Panc1 (cell line): Measurements from ENCODE around the gene RAMP1.

Source experiments
- CTCF ChIP-seq: fragments of 450-650 bp; IDR thresholded peaks from 2 replicates; pipeline ENCODE4 v1.5.1; 2017; ENCODE audit warnings: mild to moderate bottlenecking
- REST ChIP-seq, 2 experiments: IDR thresholded peaks; 2 replicates each; pipeline ENCODE4 v1.6.1; 2011 to 2012; ENCODE audit warnings: low read depth in 2 of 2, control low read depth in 1 of 2, low read length in 1 of 2, mild to moderate bottlenecking in 1 of 2, moderate library complexity in 1 of 2; ENCODE audit not compliant: insufficient read depth in 1 of 2
- SIN3A ChIP-seq: IDR thresholded peaks from 2 replicates; pipeline ENCODE4 v1.6.1; 2012; ENCODE audit warnings: low read depth, mild to moderate bottlenecking, low read length, moderate library complexity, borderline replicate concordance; ENCODE audit not compliant: insufficient read depth
- TCF7L2 ChIP-seq: IDR thresholded peaks from 2 replicates; pipeline ENCODE4 v1.6.1; 2011; ENCODE audit warnings: mild to moderate bottlenecking, low read depth, low read length, inconsistent platforms

GRCh38 chr2:237875256-237876060 is 16.0 kb downstream of the RAMP1 start:
- TF ChIP-seq REST (IDR thresholded peaks at IDR 0.05; ENCODE audit: insufficient read depth in 1 of 2, low read depth in 2 of 2, low read length in 1 of 2) (no peak), CTCF (no peak), TCF7L2 (no peak), SIN3A (no peak)
